Trophoblast cell (in vitro differentiated cells and primary cell): Measurements from ENCODE around the gene ZMYM4.
A peak's percentile ranks its signal among the peaks of the same experiment; 100 is the strongest.

ENCODE experiments used
- DNase-seq, 2 donors: peaks; one replicate each; pipeline ENCODE4 v3.0.0-alpha.2; 2016
- H2AFZ ChIP-seq: 2 replicates; pipeline ENCODE4 v1.6.1; 2013; ENCODE audit warnings: low read length, moderate library complexity, mild to moderate bottlenecking; ENCODE audit not compliant: insufficient read depth, poor library complexity
- H2AK5ac ChIP-seq: 2 replicates; pipeline ENCODE4 v1.6.1; 2013; ENCODE audit warnings: mild to moderate bottlenecking, low read length
- H2BK120ac ChIP-seq: 2 replicates; pipeline ENCODE4 v1.6.1; 2013; ENCODE audit warnings: low read length, mild to moderate bottlenecking, moderate library complexity; ENCODE audit not compliant: insufficient read depth, poor library complexity
- H2BK12ac ChIP-seq: 2 replicates; pipeline ENCODE4 v1.6.1; 2013; ENCODE audit warnings: mild to moderate bottlenecking, low read length, moderate library complexity
- H2BK5ac ChIP-seq: 2 replicates; pipeline ENCODE4 v1.6.1; 2013; ENCODE audit warnings: low read length, low read depth, moderate library complexity, mild to moderate bottlenecking; ENCODE audit not compliant: poor library complexity
- H3K14ac ChIP-seq: 2 replicates; pipeline ENCODE4 v1.6.1; 2013; ENCODE audit warnings: mild to moderate bottlenecking, low read length
- H3K18ac ChIP-seq: 2 replicates; pipeline ENCODE4 v1.6.1; 2013; ENCODE audit warnings: mild to moderate bottlenecking, low read length
- H3K23ac ChIP-seq: 2 replicates; pipeline ENCODE4 v1.6.1; 2013; ENCODE audit warnings: low read length
- H3K27ac ChIP-seq: 2 replicates; pipeline ENCODE4 v1.5.1; 2013; ENCODE audit warnings: low read depth, mild to moderate bottlenecking, inconsistent platforms, low read length, moderate library complexity
- H3K27me3 ChIP-seq: 2 replicates; pipeline ENCODE4 v1.6.1; 2013; ENCODE audit warnings: inconsistent platforms, mild to moderate bottlenecking, low read length, moderate library complexity; ENCODE audit not compliant: insufficient read depth
- H3K36me3 ChIP-seq, 2 experiments: 1 replicate in 1 of 2; 2 replicates in 1 of 2; pipeline ENCODE4 v1.6.1; 2013; ENCODE audit warnings: low read length in 2 of 2, mild to moderate bottlenecking in 2 of 2, moderate library complexity in 1 of 2; ENCODE audit not compliant: insufficient read depth in 2 of 2, control insufficient read depth in 1 of 2
- H3K4ac ChIP-seq: 2 replicates; pipeline ENCODE4 v1.6.1; 2013; ENCODE audit warnings: low read depth, mild to moderate bottlenecking, low read length, moderate library complexity
- H3K4me1 ChIP-seq, 2 experiments: 1 replicate in 1 of 2; 2 replicates in 1 of 2; pipeline ENCODE4 v1.6.1; 2013; ENCODE audit warnings: low read length in 2 of 2, mild to moderate bottlenecking in 2 of 2, moderate library complexity in 1 of 2; ENCODE audit not compliant: insufficient read depth in 2 of 2, control insufficient read depth in 1 of 2
- H3K4me2 ChIP-seq: 2 replicates; pipeline ENCODE4 v1.6.1; 2013; ENCODE audit warnings: inconsistent platforms, mild to moderate bottlenecking, low read length, moderate library complexity
- H3K4me3 ChIP-seq: 2 replicates; pipeline ENCODE4 v1.5.1; 2013; ENCODE audit warnings: mild to moderate bottlenecking, low read depth, low read length, inconsistent platforms
- H3K79me1 ChIP-seq: one replicate; pipeline ENCODE4 v1.6.1; 2013; ENCODE audit warnings: low read length
- H3K79me2 ChIP-seq: 2 replicates; pipeline ENCODE4 v1.6.1; 2013; ENCODE audit warnings: low read length, mild to moderate bottlenecking; ENCODE audit not compliant: control insufficient read depth, insufficient read depth, poor library complexity
- H3K9ac ChIP-seq: 2 replicates; pipeline ENCODE4 v1.6.1; 2013; ENCODE audit warnings: mild to moderate bottlenecking, low read length
- H3K9me3 ChIP-seq: 2 replicates; pipeline ENCODE4 v1.6.1; 2013; ENCODE audit warnings: low read depth, mild to moderate bottlenecking, control low read depth, inconsistent platforms, low read length; ENCODE audit not compliant: insufficient read depth
- H4K12ac ChIP-seq: 2 replicates; pipeline ENCODE4 v1.6.1; 2013; ENCODE audit warnings: low read depth, mild to moderate bottlenecking, low read length, moderate library complexity
- H4K8ac ChIP-seq: 2 replicates; pipeline ENCODE4 v1.6.1; 2013; ENCODE audit warnings: low read depth, mild to moderate bottlenecking, low read length, moderate library complexity
- H4K91ac ChIP-seq: one replicate; pipeline ENCODE4 v1.6.1; 2013; ENCODE audit warnings: low read depth, mild to moderate bottlenecking, low read length, moderate library complexity
- WGBS: extraction: QIAGEN DNeasy Blood & Tissue Kit; methylation state at CpG from one replicate; pipeline ENCODE4 v1.1.7; 2013; ENCODE audit warnings: missing lambda C conversion rate; ENCODE audit not compliant: insufficient read length, insufficient coverage; ENCODE audit errors: extremely low coverage; 5-methylcytosine and 5-hydroxymethylcytosine counted together

Gene ZMYM4

GRCh38 chr1:35281565-35281964 is 13.1 kb downstream of the ZMYM4 start:
- Histone ChIP-seq H3K27me3 (no peaks in the 10 kb centered on the region), H4K8ac (no peak overlapping the region), H3K23ac (no peak overlapping the region), H3K36me3 (peaks cover 0 to 5% of the 10 kb centered on the region in 2 experiments), H3K14ac (no peak overlapping the region), H3K79me1 (no peaks in the 10 kb centered on the region), H3K9me3 (no peaks in the 10 kb centered on the region), H3K18ac (no peak overlapping the region), H2AK5ac (no peak overlapping the region), H2BK120ac (no peak overlapping the region), H3K79me2 (no peaks in the 10 kb centered on the region), H3K27ac (no peak overlapping the region), H2BK5ac (no peak overlapping the region), H2AFZ (no peak overlapping the region), H3K9ac (no peak overlapping the region), H3K4me1 (no peaks in the 10 kb centered on the region), H2BK12ac (no peak overlapping the region), H3K4ac (no peak overlapping the region), H3K4me2 (no peak overlapping the region), H4K91ac (no peak overlapping the region), H3K4me3 (no peak overlapping the region), H4K12ac (no peak overlapping the region)
- WGBS = no CpG with 5 or more reads among the region's 3 CpGs
- DNase-seq = no peak

GRCh38 chr1:35282172-35282571 is 13.7 kb downstream of the ZMYM4 start:
- Histone ChIP-seq H4K8ac (no peak overlapping the region), H3K27ac (no peak overlapping the region), H4K91ac (no peak overlapping the region), H3K27me3 (no peaks in the 10 kb centered on the region), H4K12ac (no peak overlapping the region), H2BK120ac (no peak overlapping the region), H2AFZ (no peak overlapping the region), H3K18ac (no peak overlapping the region), H2BK12ac (no peak overlapping the region), H3K4me1 (no peaks in the 10 kb centered on the region), H3K23ac (no peak overlapping the region), H3K4me3 (no peak overlapping the region), H3K9me3 (no peaks in the 10 kb centered on the region), H3K79me1 (no peaks in the 10 kb centered on the region), H2BK5ac (no peak overlapping the region), H3K4me2 (no peak overlapping the region), H3K14ac (no peak overlapping the region), H3K4ac (peak overlapping the region; percentile 21), H3K36me3 (peaks cover 0 to 5% of the 10 kb centered on the region in 2 experiments), H3K9ac (no peak overlapping the region), H2AK5ac (no peak overlapping the region), H3K79me2 (no peaks in the 10 kb centered on the region)
- no peak for DNase-seq

- no peak overlapping the region for H2BK5ac ChIP-seq
- no peak overlapping the region for H3K18ac ChIP-seq
- H3K27ac ChIP-seq = no peak overlapping the region
- no peaks in the 10 kb centered on the region for H3K4me1 ChIP-seq
- no peak overlapping the region for H3K4ac ChIP-seq
- no peak overlapping the region for H3K9ac ChIP-seq
- H3K14ac ChIP-seq = no peak overlapping the region
- H2AK5ac ChIP-seq = no peak overlapping the region
- no peak overlapping the region for H3K23ac ChIP-seq
- no peaks in the 10 kb centered on the region for H3K27me3 ChIP-seq
- H4K8ac ChIP-seq = no peak overlapping the region
- DNase-seq = no peak
- no peak overlapping the region for H2AFZ ChIP-seq
- no peak overlapping the region for H3K4me3 ChIP-seq
- H2BK12ac ChIP-seq = no peak overlapping the region
- H3K79me2 ChIP-seq = no peaks in the 10 kb centered on the region
- no peak overlapping the region for H4K91ac ChIP-seq
- no peaks in the 10 kb centered on the region for H3K9me3 ChIP-seq
- no peak overlapping the region for H4K12ac ChIP-seq
- peaks cover 0 to 3% of the 10 kb centered on the region in 2 experiments for H3K36me3 ChIP-seq
- H3K4me2 ChIP-seq = no peak overlapping the region
- H2BK120ac ChIP-seq = no peak overlapping the region
- WGBS = no CpG with 5 or more reads among the region's 3 CpGs
- no peaks in the 10 kb centered on the region for H3K79me1 ChIP-seq
These were observed 16.3 kb downstream of the ZMYM4 start for GRCh38 chr1:35284852-35285251.

GRCh38 chr1:35285771-35286606 is 17.5 kb downstream of the ZMYM4 start:
- no peak overlapping the region for H2AK5ac ChIP-seq
- no peak overlapping the region for H2BK120ac ChIP-seq
- H3K14ac ChIP-seq = no peak overlapping the region
- no peaks in the 10 kb centered on the region for H3K9me3 ChIP-seq
- peak in 1 of 2 donors; percentile 33 for DNase-seq
- H2AFZ ChIP-seq = no peak overlapping the region
- H3K4me2 ChIP-seq = no peak overlapping the region
- no peak overlapping the region for H3K18ac ChIP-seq
- H3K23ac ChIP-seq = no peak overlapping the region
- H4K12ac ChIP-seq = no peak overlapping the region
- no peak overlapping the region for H3K9ac ChIP-seq
- no peaks in the 10 kb centered on the region for H3K79me1 ChIP-seq
- H3K4ac ChIP-seq = no peak overlapping the region
- H4K8ac ChIP-seq = no peak overlapping the region
- no peak overlapping the region for H3K4me3 ChIP-seq
- H3K36me3 ChIP-seq = peaks cover 0 to 6% of the 10 kb centered on the region in 2 experiments
- no peaks in the 10 kb centered on the region for H3K79me2 ChIP-seq
- H3K27me3 ChIP-seq = no peaks in the 10 kb centered on the region
- no peak overlapping the region for H2BK12ac ChIP-seq
- no CpG with 5 or more reads among the region's 5 CpGs for WGBS
- no peak overlapping the region for H2BK5ac ChIP-seq
- no peak overlapping the region for H3K27ac ChIP-seq
- H3K4me1 ChIP-seq = no peaks in the 10 kb centered on the region
- H4K91ac ChIP-seq = no peak overlapping the region
